T-cell (primary cell): ENCODE data around the gene ACSL3. TPM values are rescaled to one million over a fixed set of nuclear protein-coding genes. Genes with fewer than 3 reads are reported as not detected.

Experiments
- ATAC-seq, 4 experiments: fragments of 200-7000 bp in 3 of 4; fragments of 150-1000 bp in 1 of 4; cut with Tn5 transposase; replicated peaks in 1 of 4; 1 replicate in 3 of 4; 2 replicates in 1 of 4; pipeline ENCODE4 v1.10.0; 2021; ENCODE audit warnings: moderate library complexity in 3 of 4, mild to moderate bottlenecking in 2 of 4, moderate number of reproducible peaks in 1 of 4
- CTCF ChIA-PET, 2 donors: fragments of 300-600 bp; sonication (Branson Sonifier 250); formaldehyde crosslinking; loops; one replicate each; lab custom pipeline; 2022; ENCODE audit warnings: antibody characterized with exemption in 2 of 2; lab: Charles Lee
- POLR2A ChIA-PET, 2 donors: fragments of 300-600 bp; sonication (Branson Sonifier 250); formaldehyde crosslinking; loops; one replicate each; lab custom pipeline; 2022; ENCODE audit warnings: antibody characterized with exemption in 2 of 2; lab: Charles Lee
- DNase-seq, 35 experiments: peaks; one replicate each; pipeline versions ENCODE4 v3.0.0 to v3.0.0-alpha.2; 2013 to 2023
- H3K27ac ChIP-seq: one replicate; pipeline ENCODE4 v1.5.1; 2013; ENCODE audit warnings: low read length
- H3K27me3 ChIP-seq, 2 experiments: replicated peaks in 1 of 2; 1 replicate in 1 of 2; 2 replicates in 1 of 2; pipeline versions ENCODE4 v1.6.1 to v1.7.0; 2013; ENCODE audit warnings: low read length in 1 of 2, mixed read lengths in 1 of 2; ENCODE audit not compliant: control insufficient read depth in 2 of 2, insufficient read depth in 2 of 2; ENCODE audit errors: extremely low read depth in 1 of 2
- H3K36me3 ChIP-seq, 2 donors: 1 replicate in 1 of 2; 2 replicates in 1 of 2; pipeline versions ENCODE4 v1.6.1 to v1.7.0; 2013; ENCODE audit warnings: low read length in 1 of 2; ENCODE audit not compliant: control insufficient read depth in 2 of 2, insufficient read depth in 1 of 2; ENCODE audit errors: extremely low read depth in 1 of 2
- H3K4me1 ChIP-seq, 2 experiments: 1 replicate in 1 of 2; 2 replicates in 1 of 2; pipeline versions ENCODE4 v1.6.1 to v1.7.0; 2013; ENCODE audit warnings: low read length in 2 of 2, mixed read lengths in 1 of 2; ENCODE audit not compliant: insufficient read depth in 2 of 2, control insufficient read depth in 1 of 2; ENCODE audit errors: extremely low read depth in 1 of 2
- H3K4me3 ChIP-seq, 2 donors: 1 replicate in 1 of 2; 2 replicates in 1 of 2; pipeline versions ENCODE4 v1.5.1 to v1.7.0; 2013; ENCODE audit warnings: mild to moderate bottlenecking in 2 of 2, low read length in 1 of 2, moderate library complexity in 1 of 2; ENCODE audit not compliant: control insufficient read depth in 1 of 2; ENCODE audit errors: extremely low read depth in 1 of 2
- H3K9me3 ChIP-seq: 2 replicates; pipeline ENCODE4 v1.7.0; 2013
- H3K27ac Mint-ChIP-seq, 2 donors: one replicate each; pipeline ENCODE4 v1.8.0; 2020 to 2021; ENCODE audit warnings: mild to moderate bottlenecking in 2 of 2, mixed read lengths in 2 of 2
- H3K27me3 Mint-ChIP-seq, 2 donors: one replicate each; pipeline ENCODE4 v1.8.0; 2021 to 2022; ENCODE audit warnings: mixed read lengths in 2 of 2
- H3K36me3 Mint-ChIP-seq: one replicate; pipeline ENCODE4 v1.8.0; 2021; ENCODE audit warnings: mixed read lengths
- H3K4me1 Mint-ChIP-seq, 3 donors: one replicate each; pipeline ENCODE4 v1.8.0; 2020 to 2022; ENCODE audit warnings: mixed read lengths in 3 of 3, mild to moderate bottlenecking in 1 of 3
- H3K4me3 Mint-ChIP-seq, 3 donors: one replicate each; pipeline ENCODE4 v1.8.0; 2020 to 2022; ENCODE audit warnings: mild to moderate bottlenecking in 3 of 3, mixed read lengths in 3 of 3, moderate library complexity in 3 of 3
- H3K9me3 Mint-ChIP-seq, 3 donors: one replicate each; pipeline ENCODE4 v1.8.0; 2020 to 2022; ENCODE audit warnings: mixed read lengths in 3 of 3
- WGBS: methylation state at CpG from one replicate; pipeline ENCODE4 v1.1.5; 2013; ENCODE audit warnings: missing lambda C conversion rate; ENCODE audit not compliant: insufficient coverage; 5-methylcytosine and 5-hydroxymethylcytosine counted together
- total RNA-seq, 35 experiments: library from RNA in 6 of 35; stranded (reverse) in 6 of 35; fragments of 120-200 nt in 1 of 35; gene quantifications; one replicate each; pipeline versions ENCODE4 v1.2.1 to v1.2.4 and lab custom pipeline; 2013 to 2026

ACSL3 gene
- total RNA-seq, 5 donors from 2014 or later (not counting 1 experiment from before 2014, with no cell fraction given): 23.9 to 82.4 (median 26.5) TPM

DNA sequence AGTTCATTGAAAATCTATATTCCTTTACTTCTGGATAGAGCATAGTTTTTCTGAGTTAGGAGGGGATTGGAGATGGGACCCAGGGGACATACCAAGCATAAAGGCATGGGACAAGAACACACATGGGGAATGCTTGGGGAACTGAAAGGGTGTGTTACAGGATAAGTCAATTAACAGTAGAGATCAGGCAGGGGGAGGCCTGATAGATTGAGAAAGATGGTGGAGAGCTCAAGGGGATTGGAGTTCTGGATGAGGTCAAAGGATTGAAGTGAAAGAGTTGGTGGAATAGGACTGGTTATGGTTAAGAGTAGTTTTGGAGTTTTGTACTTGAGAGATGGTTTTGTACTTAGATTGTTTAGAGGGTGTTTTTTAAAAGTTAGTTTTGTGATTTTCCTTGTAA lies 16.1 kb downstream of the ACSL3 start:
- CTCF ChIA-PET: interaction anchor here (0.6 to 1.3 kb wide), 3 partner anchors 9 to 26 kb away, joined by 3 read pairs; no protein-coding TSS in a partner anchor
- no peak overlapping the region for H3K27ac ChIP-seq
- H3K4me3 Mint-ChIP-seq: no peak overlapping the region
- H3K36me3 Mint-ChIP-seq: peaks cover 2% of the 10 kb centered on the region
- H3K4me1 ChIP-seq: no peaks in the 10 kb centered on the region
- ATAC-seq (no peak), DNase-seq (no peak)
- no peak overlapping the region for H3K27ac Mint-ChIP-seq
- H3K27me3 Mint-ChIP-seq: no peaks in the 10 kb centered on the region
- POLR2A ChIA-PET: interaction anchor here in 1 of 2 donors (0.5 kb wide), 1 partner anchor 16 kb away, joined by 7 read pairs; the partner anchor contains the start of gene ACSL3
- no peak overlapping the region for H3K4me3 ChIP-seq
- no peaks in the 10 kb centered on the region for H3K9me3 ChIP-seq
- no peaks in the 10 kb centered on the region for H3K36me3 ChIP-seq
- peaks cover 45 to 59% (median 54%) of the 10 kb centered on the region in 3 donors for H3K4me1 Mint-ChIP-seq
- no peaks in the 10 kb centered on the region for H3K27me3 ChIP-seq
- H3K9me3 Mint-ChIP-seq: no peaks in the 10 kb centered on the region

DNA sequence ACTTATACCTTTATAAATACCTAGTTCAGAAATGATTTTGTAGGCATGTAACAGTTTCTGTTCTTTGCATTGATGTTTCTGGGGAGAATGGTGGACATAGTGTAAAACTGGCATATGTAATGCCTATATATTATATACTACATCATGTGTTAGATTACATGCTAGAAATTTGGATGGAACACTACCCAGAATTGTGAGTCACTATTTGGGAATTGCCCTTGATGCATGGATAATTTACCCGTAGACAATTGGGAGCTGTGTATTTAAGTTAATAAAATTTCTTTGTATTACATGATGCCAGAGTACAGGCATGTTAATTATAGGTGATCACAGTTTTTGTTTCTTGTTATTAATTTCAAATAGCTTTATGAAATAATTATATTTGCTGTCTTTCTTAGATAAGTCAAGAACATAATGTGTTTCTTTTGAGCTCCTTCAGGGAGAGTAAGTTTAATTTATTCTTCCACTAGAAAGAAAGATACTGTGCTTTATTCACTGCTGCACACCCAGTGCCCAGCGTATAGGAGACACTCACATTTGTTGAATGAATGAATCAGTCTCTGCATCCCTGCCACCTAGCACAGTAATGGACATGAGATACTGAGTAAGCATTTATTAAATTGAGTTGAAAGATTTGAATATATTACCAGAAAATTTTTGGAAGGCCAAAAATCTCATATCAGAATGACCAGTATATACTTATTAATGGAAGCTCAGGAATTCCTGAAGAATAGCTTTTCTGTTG lies 16.9 kb downstream of the ACSL3 start:
- Mint-ChIP-seq H3K27ac (no peak overlapping the region), H3K27me3 (no peaks in the 10 kb centered on the region), H3K9me3 (no peaks in the 10 kb centered on the region), H3K4me1 (peaks cover 44 to 53% (median 52%) of the 10 kb centered on the region in 3 donors), H3K36me3 (peaks cover 2% of the 10 kb centered on the region), H3K4me3 (no peak overlapping the region)
- H3K9me3 ChIP-seq: no peaks in the 10 kb centered on the region
- peaks cover 0 to 2% of the 10 kb centered on the region in 2 experiments for H3K4me1 ChIP-seq
- H3K36me3 ChIP-seq: no peaks in the 10 kb centered on the region
- no peak overlapping the region for H3K4me3 ChIP-seq
- H3K27ac ChIP-seq: no peak overlapping the region
- no CpG with 5 or more reads among the region's 2 CpGs for WGBS
- DNase-seq (no peak), ATAC-seq (no peak)
- ChIA-PET POLR2A (interaction anchor here in 1 of 2 donors (0.6 kb wide), 1 partner anchor 10 kb away, joined by 4 read pairs; no protein-coding TSS in a partner anchor), CTCF (interaction anchor here in 1 of 2 donors (0.6 kb wide), 1 partner anchor 25 kb away, joined by 3 read pairs; no protein-coding TSS in a partner anchor)
- no peaks in the 10 kb centered on the region for H3K27me3 ChIP-seq

DNA sequence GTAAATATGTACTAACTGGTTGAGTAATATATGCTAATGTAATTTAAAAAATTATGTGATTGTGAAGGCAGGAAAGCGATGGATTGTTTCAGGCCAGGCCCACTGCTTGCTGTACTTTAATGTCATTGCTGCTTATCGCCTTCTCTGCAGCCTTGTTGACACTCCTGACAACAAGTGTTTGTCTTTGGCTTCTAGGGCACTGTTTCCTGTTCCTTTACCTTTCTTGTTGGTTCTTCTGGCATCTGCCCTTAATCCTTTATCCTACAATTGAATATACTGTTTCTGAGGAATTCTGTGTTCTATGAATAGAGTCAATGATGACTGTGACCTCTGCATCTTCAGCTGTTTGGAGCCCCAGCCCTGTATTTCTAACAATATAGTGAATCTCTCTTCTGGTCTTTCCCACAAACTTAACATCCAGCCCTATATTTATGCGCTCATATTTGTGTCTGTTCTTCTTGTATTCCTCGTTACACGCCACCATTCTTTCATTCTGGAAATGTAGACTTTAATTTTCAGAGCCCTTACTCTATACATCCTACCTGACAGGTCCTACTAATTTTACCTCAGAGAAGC lies 17.6 kb downstream of the ACSL3 start:
- Histone ChIP-seq H3K4me1 (peaks cover 0 to 2% of the 10 kb centered on the region in 2 experiments), H3K36me3 (no peaks in the 10 kb centered on the region), H3K27ac (no peak overlapping the region), H3K9me3 (no peaks in the 10 kb centered on the region), H3K27me3 (no peaks in the 10 kb centered on the region), H3K4me3 (no peak overlapping the region)
- H3K4me1 Mint-ChIP-seq: peaks cover 45 to 53% (median 50%) of the 10 kb centered on the region in 3 donors
- no peaks in the 10 kb centered on the region for H3K27me3 Mint-ChIP-seq
- H3K9me3 Mint-ChIP-seq: no peaks in the 10 kb centered on the region
- no peak overlapping the region for H3K4me3 Mint-ChIP-seq
- ChIA-PET CTCF (no interaction called here), POLR2A (interaction anchor here in 1 of 2 donors (0.6 kb wide), 1 partner anchor 10 kb away, joined by 4 read pairs; no protein-coding TSS in a partner anchor)
- ATAC-seq: no peak
- H3K36me3 Mint-ChIP-seq: peaks cover 2% of the 10 kb centered on the region
- DNase-seq: no peak
- 100% methylated on average over 4 of the region's 5 CpGs for WGBS
- no peak overlapping the region for H3K27ac Mint-ChIP-seq

DNA sequence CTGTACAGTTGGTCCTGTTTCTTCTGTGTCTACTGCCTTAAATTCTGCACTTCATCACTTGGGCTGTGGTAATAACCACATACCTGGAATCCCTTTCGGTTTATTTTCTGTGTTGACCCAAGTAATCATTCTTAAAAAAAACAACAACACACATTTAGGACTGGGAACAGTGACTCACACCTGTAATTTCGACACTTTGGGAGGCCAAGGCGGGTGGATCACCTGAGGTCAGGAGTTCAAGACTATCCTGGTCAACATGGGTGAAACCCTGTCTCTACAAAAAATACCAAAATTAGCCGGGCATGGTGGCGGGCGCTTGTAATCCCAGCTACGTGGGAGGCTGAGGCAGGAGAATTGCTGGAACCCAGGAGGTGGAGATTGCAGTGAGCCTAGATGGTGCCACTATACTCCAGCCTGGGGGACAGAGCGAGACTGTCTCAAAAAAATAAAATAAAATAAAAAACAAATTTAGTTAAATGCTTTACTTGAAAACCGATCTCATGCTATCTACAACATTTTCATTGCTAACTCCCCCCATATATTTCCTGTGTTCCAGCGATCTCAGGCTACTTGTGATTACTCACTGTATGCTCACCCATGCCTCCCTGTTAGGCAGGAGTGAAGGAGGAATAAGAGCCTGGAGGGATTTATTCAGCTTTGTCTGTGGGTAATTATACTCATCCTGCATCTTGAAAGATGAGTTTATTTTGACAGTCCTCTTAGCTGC lies 18.2 kb downstream of the ACSL3 start:
- Mint-ChIP-seq H3K36me3 (peaks cover 2% of the 10 kb centered on the region), H3K4me1 (peaks cover 50 to 60% (median 57%) of the 10 kb centered on the region in 3 donors), H3K27ac (no peak overlapping the region), H3K9me3 (no peaks in the 10 kb centered on the region), H3K4me3 (no peak overlapping the region), H3K27me3 (no peaks in the 10 kb centered on the region)
- no peak for ATAC-seq
- ChIA-PET CTCF (interaction anchor here in 1 of 2 donors (0.6 kb wide), 1 partner anchor 22 kb away, joined by 4 read pairs; no protein-coding TSS in a partner anchor), POLR2A (no interaction called here)
- no peak overlapping the region for H3K27ac ChIP-seq
- no peak for DNase-seq
- peaks cover 0 to 2% of the 10 kb centered on the region in 2 experiments for H3K4me1 ChIP-seq
- H3K9me3 ChIP-seq: no peaks in the 10 kb centered on the region
- no peaks in the 10 kb centered on the region for H3K27me3 ChIP-seq
- no peaks in the 10 kb centered on the region for H3K36me3 ChIP-seq
- 89% methylated on average over 3 of the region's 10 CpGs for WGBS
- no peak overlapping the region for H3K4me3 ChIP-seq

DNA sequence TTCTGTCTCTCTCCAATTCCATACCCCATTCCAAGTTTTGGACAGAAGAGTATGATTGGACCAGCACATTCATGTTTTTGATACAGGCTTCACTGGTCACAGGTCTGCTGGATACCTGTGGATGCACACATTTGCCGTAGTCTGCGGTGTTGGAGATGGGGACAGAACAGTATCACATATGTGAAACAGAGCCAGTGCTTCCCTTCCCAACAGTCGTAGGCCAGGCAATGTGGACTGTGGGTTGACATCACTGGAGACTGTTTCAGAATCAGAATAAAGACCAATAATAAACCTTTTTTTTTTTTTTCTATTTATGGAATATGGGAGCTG lies 18.7 kb downstream of the ACSL3 start:
- POLR2A ChIA-PET: no interaction called here
- Mint-ChIP-seq H3K4me3 (no peak overlapping the region), H3K9me3 (no peaks in the 10 kb centered on the region), H3K27me3 (no peaks in the 10 kb centered on the region), H3K36me3 (peaks cover 2% of the 10 kb centered on the region), H3K4me1 (peaks cover 54 to 65% (median 62%) of the 10 kb centered on the region in 3 donors), H3K27ac (no peak overlapping the region)
- H3K27ac ChIP-seq: no peak overlapping the region
- H3K27me3 ChIP-seq: no peaks in the 10 kb centered on the region
- H3K36me3 ChIP-seq: no peaks in the 10 kb centered on the region
- no peaks in the 10 kb centered on the region for H3K9me3 ChIP-seq
- CTCF ChIA-PET: interaction anchor here in 1 of 2 donors (0.6 kb wide), 1 partner anchor 22 kb away, joined by 4 read pairs; no protein-coding TSS in a partner anchor
- no peak overlapping the region for H3K4me3 ChIP-seq
- H3K4me1 ChIP-seq: peaks cover 0 to 2% of the 10 kb centered on the region in 2 experiments
- DNase-seq (no peak), ATAC-seq (no peak)
- WGBS: 95% methylated on average over 2 of the region's 3 CpGs

DNA sequence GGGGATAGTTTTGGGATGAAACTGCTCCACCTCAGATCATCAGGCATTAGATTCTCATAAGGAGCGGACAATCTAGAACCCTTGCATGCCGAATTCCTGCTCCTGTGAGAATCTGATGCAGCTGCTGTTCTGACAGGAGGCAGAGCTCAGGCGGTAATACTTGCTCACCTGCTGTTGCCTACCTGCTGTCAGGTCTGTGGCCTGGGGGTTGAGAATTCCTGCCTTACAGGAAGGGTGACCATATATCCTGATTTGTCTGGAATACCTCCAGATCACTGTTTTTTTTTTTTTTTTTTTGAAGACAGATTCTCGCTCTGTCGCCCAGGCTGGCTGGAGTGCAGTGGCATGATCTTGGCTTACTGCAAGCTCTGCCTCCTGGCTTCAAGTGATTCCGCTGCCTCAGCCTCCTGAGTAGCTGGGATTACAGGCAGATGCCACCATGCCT lies 21.7 kb downstream of the ACSL3 start:
- WGBS: 96% methylated on average over 5 of the region's 6 CpGs
- no peak overlapping the region for H3K4me3 Mint-ChIP-seq
- H3K27me3 Mint-ChIP-seq: no peaks in the 10 kb centered on the region
- Histone ChIP-seq H3K4me3 (no peak overlapping the region), H3K36me3 (no peaks in the 10 kb centered on the region), H3K27ac (no peak overlapping the region), H3K27me3 (no peaks in the 10 kb centered on the region), H3K9me3 (no peaks in the 10 kb centered on the region), H3K4me1 (peaks cover 0 to 2% of the 10 kb centered on the region in 2 experiments)
- ATAC-seq: no peak
- H3K9me3 Mint-ChIP-seq: no peaks in the 10 kb centered on the region
- DNase-seq: no peak
- POLR2A ChIA-PET: interaction anchor here in 1 of 2 donors (0.6 kb wide), 1 partner anchor 89 kb away, joined by 6 read pairs; no protein-coding TSS in a partner anchor
- H3K4me1 Mint-ChIP-seq: peaks cover 45 to 59% (median 56%) of the 10 kb centered on the region in 3 donors
- CTCF ChIA-PET: interaction anchor here in 1 of 2 donors (0.6 kb wide), 1 partner anchor 113 kb away, joined by 4 read pairs; no protein-coding TSS in a partner anchor
- no peak overlapping the region for H3K27ac Mint-ChIP-seq
- H3K36me3 Mint-ChIP-seq: peaks cover 2% of the 10 kb centered on the region
